Urinary bladder (tissue), 4 donors: ENCODE data around the gene ABCD1. TPM values are rescaled to one million over a fixed set of nuclear protein-coding genes. Genes with fewer than 3 reads are reported as not detected.
"Not testable (repeated sequence)": the region's sequence is repeated elsewhere in the genome, so short reads cannot be mapped to it uniquely, and the experiment has no call there.

Source experiments
- DNase-seq: peaks from one replicate; pipeline ENCODE4 v3.0.0-alpha.2; 2015; ENCODE audit errors: extremely low spot score
- H3K27ac ChIP-seq: one replicate; pipeline ENCODE4 v1.5.1; 2013; ENCODE audit warnings: low read depth, mild to moderate bottlenecking, moderate library complexity
- H3K36me3 ChIP-seq: one replicate; pipeline ENCODE4 v1.6.1; 2013; ENCODE audit warnings: mild to moderate bottlenecking, moderate library complexity; ENCODE audit not compliant: insufficient read depth
- H3K4me1 ChIP-seq: one replicate; pipeline ENCODE4 v1.6.1; 2013; ENCODE audit warnings: mild to moderate bottlenecking, moderate library complexity; ENCODE audit not compliant: insufficient read depth
- H3K4me3 ChIP-seq: one replicate; pipeline ENCODE4 v1.5.1; 2013; ENCODE audit warnings: low read depth, low read length
- WGBS: extraction: QIAGEN DNeasy Blood & Tissue Kit; methylation state at CpG from one replicate; pipeline ENCODE4 v1.1.7; 2013; 5-methylcytosine and 5-hydroxymethylcytosine counted together
- polyA plus RNA-seq: library from polyadenylated mRNA; stranded (reverse); fragments of 200-250 nt; gene quantifications from one replicate; pipeline ENCODE4 v1.2.3, GENCODE V29; 2013
- total RNA-seq: library from RNA; depleted of rRNA; stranded (reverse); fragments of >200 nt; gene quantifications from one replicate; pipeline ENCODE4 v1.2.3, GENCODE V29; 2014
- donor health status: healthy with polysubstance abuse.
- donor health status: healthy.

The ABCD1 gene
- total and polyA plus RNA-seq, 2 donors: 5.2 to 19.0 TPM

GRCh38 chrX:153738056-153738605 lies 13.5 kb downstream of the ABCD1 start:
- H3K27ac ChIP-seq: no peak overlapping the region
- H3K36me3 ChIP-seq: no peaks in the 10 kb centered on the region
- WGBS: 91% methylated on average over 26 of the region's 27 CpGs
- DNase-seq: no peak
- no peak overlapping the region for H3K4me3 ChIP-seq
- H3K4me1 ChIP-seq: no peaks in the 10 kb centered on the region

- no peaks in the 10 kb centered on the region for H3K36me3 ChIP-seq
- H3K27ac ChIP-seq: no peak overlapping the region
- 81% methylated on average over 29 of the region's 29 CpGs for WGBS
- no peak overlapping the region for H3K4me3 ChIP-seq
- H3K4me1 ChIP-seq: no peaks in the 10 kb centered on the region
- DNase-seq: no peak
Observed at GRCh38 chrX:153739754-153740486, 15.3 kb downstream of the ABCD1 start.

DNA sequence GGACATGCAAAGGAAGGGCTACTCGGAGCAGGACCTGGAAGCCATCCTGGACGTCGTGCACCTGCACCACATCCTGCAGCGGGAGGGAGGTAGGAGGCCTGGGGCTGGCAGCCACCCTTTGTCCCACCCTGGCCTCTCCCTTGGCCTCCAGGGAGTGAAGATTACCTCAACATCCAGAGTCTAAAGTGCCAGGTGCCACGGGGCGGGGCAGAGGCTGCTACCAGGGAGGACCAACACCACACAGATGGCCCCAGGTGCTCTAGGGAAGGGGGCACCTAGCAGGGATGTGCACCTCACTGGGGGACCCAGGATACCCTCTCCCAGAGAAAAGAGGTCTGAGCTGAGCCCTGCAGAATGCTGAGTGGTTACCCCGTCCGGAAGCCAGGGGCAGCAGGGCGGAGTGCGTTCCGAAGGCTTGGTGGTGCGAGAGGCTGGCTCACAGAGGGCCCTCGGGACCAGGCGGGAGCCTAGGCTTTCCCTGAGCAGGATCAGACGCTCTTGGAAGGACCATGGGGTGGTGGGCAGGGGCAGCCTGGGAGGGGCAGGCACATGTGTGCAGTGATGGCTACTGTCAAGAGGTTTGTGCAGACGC lies 16.1 kb downstream of the ABCD1 start:
- no peak for DNase-seq
- H3K4me3 ChIP-seq: no peak overlapping the region
- H3K27ac ChIP-seq: no peak overlapping the region
- 85% methylated on average over 15 of the region's 16 CpGs for WGBS
- H3K4me1 ChIP-seq: no peaks in the 10 kb centered on the region
- no peaks in the 10 kb centered on the region for H3K36me3 ChIP-seq

DNA sequence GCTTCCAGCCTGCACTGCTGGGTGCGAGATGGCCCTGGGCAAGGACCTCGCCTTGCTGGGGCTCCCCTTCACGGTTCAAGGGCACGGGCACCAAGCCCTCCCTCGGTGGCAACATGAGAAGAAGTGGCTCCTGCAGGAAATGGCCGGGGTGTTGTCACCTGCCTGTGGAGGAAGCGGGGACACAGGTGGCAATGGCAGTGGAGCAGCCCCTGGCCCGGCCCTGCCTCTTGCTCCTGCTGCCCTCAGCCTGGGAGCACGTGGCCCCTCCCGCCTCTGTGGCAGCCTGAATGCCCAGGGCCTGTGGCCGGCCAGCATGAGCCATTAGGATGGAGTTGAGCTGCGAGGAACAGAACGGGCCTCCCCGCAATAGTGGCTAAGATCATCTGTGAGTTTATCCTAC lies 16.8 kb downstream of the ABCD1 start:
- Histone ChIP-seq H3K4me3 (no peak overlapping the region), H3K27ac (no peak overlapping the region), H3K36me3 (no peaks in the 10 kb centered on the region), H3K4me1 (no peaks in the 10 kb centered on the region)
- 91% methylated on average over 14 of the region's 14 CpGs for WGBS
- DNase-seq: no peak

DNA sequence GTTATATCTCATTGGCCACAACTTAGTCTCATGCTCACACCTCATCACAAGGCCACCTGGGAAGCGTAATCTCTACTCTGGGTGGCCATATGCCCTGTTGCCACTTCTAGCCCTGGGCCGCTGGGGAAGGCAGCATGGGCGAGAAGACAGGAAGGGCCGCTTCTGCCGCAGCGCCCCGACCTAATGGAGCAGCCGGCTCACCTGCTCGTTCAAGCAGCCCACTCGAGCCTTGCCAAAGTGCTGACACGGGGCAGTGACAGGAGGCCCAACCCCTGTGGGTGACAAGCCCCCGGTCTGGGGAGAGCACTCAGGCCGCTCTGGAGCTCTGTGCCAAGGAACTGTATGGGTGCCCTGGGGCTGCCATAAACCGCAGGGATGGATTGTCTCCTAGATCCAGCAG lies 17.5 kb downstream of the ABCD1 start:
- not testable (repeated sequence) for DNase-seq, H3K4me3 ChIP-seq, H3K36me3 ChIP-seq, H3K4me1 ChIP-seq, H3K27ac ChIP-seq
- WGBS: 97% methylated on average over 14 of the region's 14 CpGs

DNA sequence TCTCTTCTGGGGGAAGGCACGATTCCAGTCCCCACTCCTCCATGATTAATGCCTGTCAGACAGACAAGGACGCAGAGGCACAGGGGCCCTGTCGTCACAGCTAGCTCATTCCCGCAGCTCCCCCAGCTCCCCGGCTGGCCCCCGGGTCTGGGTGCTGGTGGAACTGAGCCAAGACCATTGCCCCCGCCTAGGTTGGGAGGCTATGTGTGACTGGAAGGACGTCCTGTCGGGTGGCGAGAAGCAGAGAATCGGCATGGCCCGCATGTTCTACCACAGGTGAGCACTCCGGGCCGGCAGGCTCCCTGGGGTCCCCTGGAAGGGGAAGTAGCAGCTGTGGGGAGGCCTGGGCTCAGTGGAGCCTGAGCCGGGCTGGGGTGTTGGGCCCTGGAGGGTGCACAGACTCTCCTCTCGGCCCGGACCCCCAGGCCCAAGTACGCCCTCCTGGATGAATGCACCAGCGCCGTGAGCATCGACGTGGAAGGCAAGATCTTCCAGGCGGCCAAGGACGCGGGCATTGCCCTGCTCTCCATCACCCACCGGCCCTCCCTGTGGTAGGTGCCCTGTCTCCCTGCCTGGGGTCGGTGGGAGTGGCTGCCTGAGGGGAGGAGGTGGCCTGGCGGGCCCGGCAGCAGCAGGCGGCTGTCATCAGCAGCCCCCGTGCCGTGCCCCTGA lies 18.3 kb downstream of the ABCD1 start:
- H3K4me3 ChIP-seq, H3K27ac ChIP-seq, H3K36me3 ChIP-seq, H3K4me1 ChIP-seq, DNase-seq: not testable (repeated sequence)
- 49% methylated on average over 28 of the region's 32 CpGs for WGBS

DNA sequence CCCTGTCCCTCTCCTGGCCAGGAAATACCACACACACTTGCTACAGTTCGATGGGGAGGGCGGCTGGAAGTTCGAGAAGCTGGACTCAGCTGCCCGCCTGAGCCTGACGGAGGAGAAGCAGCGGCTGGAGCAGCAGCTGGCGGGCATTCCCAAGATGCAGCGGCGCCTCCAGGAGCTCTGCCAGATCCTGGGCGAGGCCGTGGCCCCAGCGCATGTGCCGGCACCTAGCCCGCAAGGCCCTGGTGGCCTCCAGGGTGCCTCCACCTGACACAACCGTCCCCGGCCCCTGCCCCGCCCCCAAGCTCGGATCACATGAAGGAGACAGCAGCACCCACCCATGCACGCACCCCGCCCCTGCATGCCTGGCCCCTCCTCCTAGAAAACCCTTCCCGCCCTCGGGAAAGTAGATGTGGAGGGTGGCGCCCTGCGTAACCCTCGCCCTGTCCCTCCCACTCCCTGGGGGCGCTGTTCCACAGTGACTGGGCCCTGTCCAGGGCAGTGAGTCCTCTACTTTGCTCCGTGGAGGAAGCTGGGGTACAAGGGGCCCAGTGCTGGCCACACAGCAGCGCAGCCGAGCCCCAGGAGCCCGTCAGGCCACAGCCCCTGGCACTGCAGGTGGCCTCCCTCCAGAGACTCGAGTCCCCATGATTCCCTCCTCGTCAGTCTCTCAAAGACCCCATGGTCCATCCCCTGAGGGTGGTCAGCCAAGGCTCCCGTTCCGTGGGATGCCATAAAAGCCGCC lies 19.0 kb downstream of the ABCD1 start:
- WGBS: 18% methylated on average over 32 of the region's 35 CpGs
- peak overlapping the region; percentile 23 for H3K27ac ChIP-seq
- not testable (repeated sequence) for H3K36me3 ChIP-seq, DNase-seq, H3K4me3 ChIP-seq, H3K4me1 ChIP-seq

GRCh38 chrX:153744210-153745066 lies 19.8 kb downstream of the ABCD1 start:
- WGBS: 6% methylated on average over 38 of the region's 38 CpGs
- H3K4me3 ChIP-seq: no peak overlapping the region
- DNase-seq: no peak

GRCh38 chrX:153745067-153745433 lies 20.4 kb downstream of the ABCD1 start:
- H3K27ac ChIP-seq: not testable (repeated sequence)

More at GRCh38 chrX:153744210-153745066, 19.8 kb downstream of the ABCD1 start:
- H3K4me1 ChIP-seq: no peaks in the 10 kb centered on the region
- H3K27ac ChIP-seq: peak overlapping the region; percentile 23
- no peaks in the 10 kb centered on the region for H3K36me3 ChIP-seq

DNA sequence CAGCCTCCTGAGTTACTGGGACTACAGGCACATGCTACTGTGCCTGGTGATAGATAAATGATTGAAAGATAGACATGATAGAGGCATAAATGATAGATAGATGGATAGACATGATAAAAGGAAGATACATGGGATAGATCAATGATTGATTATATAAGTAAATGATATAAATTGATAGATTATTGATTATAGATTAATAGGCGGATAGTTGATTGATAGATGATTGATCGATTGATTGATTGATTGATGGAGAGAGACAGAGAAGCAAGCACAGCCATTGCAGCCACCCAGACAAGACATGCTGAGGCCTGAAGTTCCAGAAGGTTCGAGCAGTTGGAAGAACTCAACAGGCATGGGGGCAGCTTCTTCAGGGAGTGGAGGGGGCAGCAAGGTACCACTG lies 21.7 kb downstream of the ABCD1 start:
- no peaks in the 10 kb centered on the region for H3K4me1 ChIP-seq
- no peak overlapping the region for H3K27ac ChIP-seq
- no peaks in the 10 kb centered on the region for H3K36me3 ChIP-seq
- 91% methylated on average over 3 of the region's 3 CpGs for WGBS
- H3K4me3 ChIP-seq: no peak overlapping the region
- no peak for DNase-seq

More at GRCh38 chrX:153745067-153745433, 20.4 kb downstream of the ABCD1 start:
- H3K4me3 ChIP-seq, H3K4me1 ChIP-seq, DNase-seq, H3K36me3 ChIP-seq: not testable (repeated sequence)
- WGBS: 19% methylated on average over 12 of the region's 12 CpGs

DNA sequence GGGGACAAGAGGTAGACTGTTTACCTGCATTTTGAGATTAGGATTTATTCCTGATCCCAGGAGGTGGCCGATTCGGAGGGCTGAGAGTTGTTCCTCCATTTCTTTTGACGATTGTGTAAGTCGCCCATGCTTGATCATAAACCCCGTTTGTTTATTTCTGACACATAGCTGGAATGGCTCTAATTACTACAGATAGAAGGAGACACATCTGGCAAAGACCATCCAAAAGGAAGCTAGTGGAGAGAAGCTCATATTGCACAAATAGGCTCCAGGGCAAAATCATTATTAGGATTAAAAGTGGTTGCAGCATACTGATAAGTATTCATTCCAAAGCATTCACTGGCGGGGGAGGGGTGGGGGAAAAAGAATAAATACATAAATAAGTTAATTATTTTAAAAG lies 22.3 kb downstream of the ABCD1 start:
- H3K36me3 ChIP-seq, H3K4me3 ChIP-seq, H3K27ac ChIP-seq, DNase-seq, H3K4me1 ChIP-seq: not testable (repeated sequence)
- 72% methylated on average over 6 of the region's 6 CpGs for WGBS

GRCh38 chrX:153749017-153749416 lies 24.4 kb downstream of the ABCD1 start:
- not testable (repeated sequence) for DNase-seq
- 95% methylated on average over 7 of the region's 7 CpGs for WGBS

More at GRCh38 chrX:153749017-153749416, 24.4 kb downstream of the ABCD1 start:
- not testable (repeated sequence) for H3K4me1 ChIP-seq, H3K36me3 ChIP-seq, H3K27ac ChIP-seq, H3K4me3 ChIP-seq
